ENCODE data around the gene RIPOR1. TPM values are rescaled to one million over a fixed set of nuclear protein-coding genes. Genes with fewer than 3 reads are reported as not detected.

RIPOR1 gene
- total and polyA plus RNA-seq, 2 of the 4 experiments (the other 2 are of a cell fraction), result 9.5 to 41.3 TPM

GRCh38 chr16:67480833-67481560 is 47.6 kb upstream of the RIPOR1 start, which contains the start of gene ATP6V0D1 (continued):
- TF ChIP-seq, protein P1, sequence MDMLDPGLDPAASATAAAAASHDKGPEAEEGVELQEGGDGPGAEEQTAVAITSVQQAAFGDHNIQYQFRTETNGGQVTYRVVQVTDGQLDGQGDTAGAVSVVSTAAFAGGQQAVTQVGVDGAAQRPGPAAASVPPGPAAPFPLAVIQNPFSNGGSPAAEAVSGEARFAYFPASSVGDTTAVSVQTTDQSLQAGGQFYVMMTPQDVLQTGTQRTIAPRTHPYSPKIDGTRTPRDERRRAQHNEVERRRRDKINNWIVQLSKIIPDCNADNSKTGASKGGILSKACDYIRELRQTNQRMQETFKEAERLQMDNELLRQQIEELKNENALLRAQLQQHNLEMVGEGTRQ (IDR thresholded peaks at IDR 0.05; ENCODE audit: low read depth, low read length), result peak; percentile 100
- peak; percentile 100 for TF ChIP-seq FOS (IDR thresholded peaks at IDR 0.05; ENCODE audit: low read depth, low read length)
- peak; percentile 93 for TF ChIP-seq POLR2A (IDR thresholded peaks at IDR 0.05; ENCODE audit: low read depth, low read length)

All from IMR-90 (cell line).